Spinal cord (tissue), 10 donors: ENCODE measurements around the gene BIRC5. TPM values are rescaled to one million over a fixed set of nuclear protein-coding genes. Genes with fewer than 3 reads are reported as not detected.
A peak's percentile ranks its signal among the peaks of the same experiment; 100 is the strongest.

Experiments used
- DNase-seq, 6 donors: peaks; one replicate each; pipeline versions ENCODE4 v3.0.0 to v3.0.0-alpha.2; 2013 to 2015; ENCODE audit warnings: low spot score in 6 of 6, low read depth in 4 of 6
- H3K27ac ChIP-seq: one replicate; pipeline ENCODE4 v1.5.1; 2013; ENCODE audit warnings: low read depth, low read length, control low read depth
- H3K27me3 ChIP-seq: one replicate; pipeline ENCODE4 v1.6.1; 2013; ENCODE audit warnings: low read length; ENCODE audit not compliant: control insufficient read depth, insufficient read depth
- H3K36me3 ChIP-seq: one replicate; pipeline ENCODE4 v1.6.1; 2013; ENCODE audit warnings: low read length; ENCODE audit not compliant: control insufficient read depth, insufficient read depth
- H3K4me1 ChIP-seq: one replicate; pipeline ENCODE4 v1.6.1; 2013; ENCODE audit warnings: low read length; ENCODE audit not compliant: control insufficient read depth, insufficient read depth
- H3K4me3 ChIP-seq: one replicate; pipeline ENCODE4 v1.5.1; 2013; ENCODE audit warnings: low read depth, low read length, control low read depth
- H3K9me3 ChIP-seq: one replicate; pipeline ENCODE4 v1.6.1; 2013; ENCODE audit warnings: low read length; ENCODE audit not compliant: control insufficient read depth, insufficient read depth
- WGBS: methylation state at CpG from one replicate; pipeline ENCODE4 v1.1.5; 2013; ENCODE audit warnings: missing lambda C conversion rate; ENCODE audit not compliant: insufficient coverage; 5-methylcytosine and 5-hydroxymethylcytosine counted together
- polyA plus RNA-seq, 2 donors: library from polyadenylated mRNA; unstranded; fragments of 120-200 nt; gene quantifications; one replicate each; pipeline ENCODE4 v1.2.1, GENCODE V29; 2013; ENCODE audit not compliant: insufficient read length in 2 of 2
- total RNA-seq, 2 donors: library from RNA; depleted of rRNA in 1 of 2; stranded (reverse); fragments of 120-200 nt in 1 of 2; fragments of >200 nt in 1 of 2; gene quantifications; one replicate each; pipeline versions ENCODE4 v1.2.3 to v1.2.4, GENCODE V29; 2013 to 2014
- donor health status: healthy.

BIRC5 gene
- total and polyA plus RNA-seq, 4 donors, result 13.2 to 23.0 (median 18.7) TPM

GRCh38 chr17:78182504-78182903 is 31.5 kb upstream of the BIRC5 start:
- H3K9me3 ChIP-seq, result no peaks in the 10 kb centered on the region
- peaks cover 27% of the 10 kb centered on the region for H3K4me1 ChIP-seq
- no peaks in the 10 kb centered on the region for H3K27me3 ChIP-seq
- DNase-seq, result no peak
- H3K36me3 ChIP-seq, result peaks cover 12% of the 10 kb centered on the region
- 97% methylated on average over 11 of the region's 13 CpGs for WGBS
- no peak overlapping the region for H3K27ac ChIP-seq
- H3K4me3 ChIP-seq, result no peak overlapping the region

- H3K27ac ChIP-seq, result no peak overlapping the region
These were observed 30.1 kb upstream of the BIRC5 start for GRCh38 chr17:78183916-78184315.

GRCh38 chr17:78184351-78184750 is 29.7 kb upstream of the BIRC5 start:
- H3K4me1 ChIP-seq, result peaks cover 30% of the 10 kb centered on the region
- H3K36me3 ChIP-seq, result peaks cover 8% of the 10 kb centered on the region
- H3K9me3 ChIP-seq, result no peaks in the 10 kb centered on the region
- no peak overlapping the region for H3K4me3 ChIP-seq
- no peaks in the 10 kb centered on the region for H3K27me3 ChIP-seq
- no peak for DNase-seq
- 73% methylated on average over 8 of the region's 10 CpGs for WGBS
- no peak overlapping the region for H3K27ac ChIP-seq

More at GRCh38 chr17:78183916-78184315, 30.1 kb upstream of the BIRC5 start:
- WGBS, result 89% methylated on average over 8 of the region's 12 CpGs
- Histone ChIP-seq H3K36me3 (peaks cover 12% of the 10 kb centered on the region), H3K4me3 (no peak overlapping the region), H3K9me3 (no peaks in the 10 kb centered on the region), H3K27me3 (no peaks in the 10 kb centered on the region), H3K4me1 (peaks cover 30% of the 10 kb centered on the region)
- no peak for DNase-seq

GRCh38 chr17:78184868-78185267 is 29.2 kb upstream of the BIRC5 start:
- Histone ChIP-seq H3K27me3 (no peaks in the 10 kb centered on the region), H3K27ac (no peak overlapping the region), H3K36me3 (peaks cover 5% of the 10 kb centered on the region), H3K4me1 (peaks cover 30% of the 10 kb centered on the region), H3K9me3 (no peaks in the 10 kb centered on the region), H3K4me3 (no peak overlapping the region)
- peak in 1 of 6 donors; percentile 28 for DNase-seq
- WGBS, result 53% methylated on average over 2 of the region's 9 CpGs

GRCh38 chr17:78185981-78186691 is 27.9 kb upstream of the BIRC5 start:
- no peak for DNase-seq
- Histone ChIP-seq H3K4me3 (peak overlapping the region; percentile 24), H3K36me3 (peaks cover 10% of the 10 kb centered on the region), H3K27ac (no peak overlapping the region), H3K9me3 (no peaks in the 10 kb centered on the region), H3K4me1 (peaks cover 30% of the 10 kb centered on the region), H3K27me3 (no peaks in the 10 kb centered on the region)
- whole genome bisulfite sequencing, result 36% methylated on average over 6 of the region's 10 CpGs

GRCh38 chr17:78186692-78187595 is 27.1 kb upstream of the BIRC5 start, which contains the start of the genes AFMID and TK1:
TSS of gene AFMID (plus strand) at chr17:78187362. CDS start at chr17:78187371, 9 bp downstream.
TSS of gene TK1 (minus strand) at chr17:78187052. CDS start at chr17:78186994, 58 bp downstream.
- peaks cover 30% of the 10 kb centered on the region for H3K4me1 ChIP-seq
- H3K36me3 ChIP-seq, result peaks cover 12% of the 10 kb centered on the region
- H3K4me3 ChIP-seq, result peak within 1 kb of the TSS; percentile 65
- H3K27me3 ChIP-seq, result no peaks in the 10 kb centered on the region
- H3K27ac ChIP-seq, result peak within 1 kb of the TSS; percentile 64
- WGBS, result under 1% methylated on average over 51 of the region's 57 CpGs
- peak; percentile 63 to 97 (median 84) for DNase-seq
- H3K9me3 ChIP-seq, result no peaks in the 10 kb centered on the region

- no peak overlapping the region for H3K4me3 ChIP-seq
These were observed 17.3 kb upstream of the BIRC5 start for GRCh38 chr17:78196716-78197115.

GRCh38 chr17:78197147-78197832 is 16.8 kb upstream of the BIRC5 start:
- peak in 1 of 6 donors; percentile 67 for DNase-seq
- H3K4me3 ChIP-seq, result no peak overlapping the region
- WGBS, result 40% methylated on average over 9 of the region's 9 CpGs

More at GRCh38 chr17:78196716-78197115, 17.3 kb upstream of the BIRC5 start:
- Histone ChIP-seq H3K36me3 (peaks cover 8% of the 10 kb centered on the region), H3K27me3 (no peaks in the 10 kb centered on the region), H3K27ac (no peak overlapping the region), H3K9me3 (no peaks in the 10 kb centered on the region), H3K4me1 (peaks cover 15% of the 10 kb centered on the region)
- WGBS, result 57% methylated on average over 1 of the region's 5 CpGs
- no peak for DNase-seq

GRCh38 chr17:78200451-78200850 is 13.6 kb upstream of the BIRC5 start:
- WGBS, result 83% methylated on average over 6 of the region's 6 CpGs
- Histone ChIP-seq H3K4me3 (no peak overlapping the region), H3K4me1 (peaks cover 15% of the 10 kb centered on the region), H3K27me3 (no peaks in the 10 kb centered on the region), H3K27ac (no peak overlapping the region), H3K9me3 (no peaks in the 10 kb centered on the region), H3K36me3 (peaks cover 25% of the 10 kb centered on the region)
- no peak for DNase-seq

More at GRCh38 chr17:78197147-78197832, 16.8 kb upstream of the BIRC5 start:
- H3K9me3 ChIP-seq, result no peaks in the 10 kb centered on the region
- peaks cover 8% of the 10 kb centered on the region for H3K36me3 ChIP-seq
- no peak overlapping the region for H3K27ac ChIP-seq
- H3K27me3 ChIP-seq, result no peaks in the 10 kb centered on the region
- peaks cover 15% of the 10 kb centered on the region for H3K4me1 ChIP-seq
